Epithelial cell of prostate (primary cell): Measurements from ENCODE around the gene MRPL10.
A peak's percentile ranks its signal among the peaks of the same experiment; 100 is the strongest.

Experiments
- DNase-seq: peaks from one replicate; pipeline ENCODE4 v3.0.0-alpha.2; 2011; ENCODE audit warnings: low read depth, low spot score
- H3K27ac ChIP-seq: fragments of 450-650 bp; 2 replicates; pipeline ENCODE4 v1.5.1; 2017; ENCODE audit warnings: mild to moderate bottlenecking

The MRPL10 gene

DNA sequence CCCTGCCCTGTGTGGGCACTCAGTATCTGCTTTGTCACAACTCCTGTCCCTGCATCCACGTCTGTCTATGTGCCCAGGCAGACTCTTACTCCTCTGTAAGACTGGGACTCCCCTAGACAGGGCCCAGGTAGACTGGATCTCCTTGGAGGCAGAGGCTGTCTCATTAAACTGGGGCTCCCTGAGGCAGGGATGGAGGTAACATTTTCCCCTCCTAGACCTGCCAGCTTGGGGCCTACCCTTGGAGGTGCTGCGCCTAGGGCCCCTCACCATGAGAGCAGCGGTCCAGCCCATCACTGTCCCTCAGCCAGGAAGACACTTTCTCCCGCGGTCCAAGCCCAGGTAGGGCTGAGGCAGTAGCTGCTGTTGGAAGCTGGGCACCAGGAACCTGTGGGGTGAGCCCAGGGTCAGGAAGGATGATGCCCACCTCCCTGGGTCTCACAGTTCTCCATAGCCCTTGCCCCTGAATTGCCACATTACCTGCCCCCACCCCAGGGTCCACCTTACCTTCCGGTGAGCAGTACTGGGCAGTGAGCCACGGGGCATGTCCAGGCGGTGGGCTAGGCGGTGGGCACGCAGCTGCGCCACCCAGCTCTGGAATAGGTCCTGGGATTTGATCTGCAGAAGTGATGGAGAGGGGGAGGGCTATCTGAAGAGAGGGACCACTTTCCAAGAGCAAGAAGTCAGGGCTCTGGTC lies 13.2 kb downstream of the MRPL10 start:
- no peak for DNase-seq
- H3K27ac ChIP-seq, result no peak overlapping the region

- no peak overlapping the region for H3K27ac ChIP-seq
- no peak for DNase-seq
These were observed 14.4 kb downstream of the MRPL10 start for GRCh38 chr17:47816947-47817346.

GRCh38 chr17:47816111-47816735 lies 15.1 kb downstream of the MRPL10 start:
- no peak for DNase-seq
- no peak overlapping the region for H3K27ac ChIP-seq

DNA sequence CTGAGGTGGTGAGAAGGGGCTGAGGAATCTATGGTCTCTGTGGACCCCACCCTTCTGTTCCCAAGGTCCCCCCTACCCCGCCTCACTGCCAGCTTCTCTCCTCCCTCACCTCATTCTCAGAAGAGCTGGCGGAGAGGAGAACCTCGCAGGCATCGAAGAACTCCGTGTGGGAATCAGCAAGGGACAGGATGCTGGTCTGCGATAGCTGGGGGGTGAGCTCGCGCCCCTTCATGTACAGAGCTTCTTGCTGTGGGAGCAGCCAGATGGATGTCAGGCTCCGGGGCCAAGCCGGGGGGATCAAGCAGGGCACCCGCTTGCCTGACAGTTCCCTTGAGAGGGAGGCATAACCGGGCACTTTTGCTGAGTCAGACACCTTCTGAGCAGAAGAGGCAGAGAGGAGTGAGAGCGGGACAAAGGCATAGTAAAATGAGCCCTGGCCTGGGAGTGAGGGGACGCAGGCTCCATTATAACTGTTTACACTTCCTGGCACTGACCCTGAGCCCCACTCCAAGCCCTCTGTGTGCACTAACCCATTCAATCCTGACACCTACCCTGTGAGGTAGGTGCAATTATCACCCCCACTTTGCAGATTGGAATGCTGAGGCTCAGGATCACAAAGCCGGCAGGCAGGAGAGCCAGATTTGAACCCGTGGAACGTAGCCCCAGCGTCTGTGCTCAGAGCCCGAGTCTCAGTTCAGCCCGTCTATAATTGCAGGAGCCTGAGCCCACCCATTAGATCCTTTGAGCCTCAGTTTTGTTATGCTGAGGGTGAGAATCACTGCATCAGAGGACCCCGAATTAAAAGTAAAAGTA lies 16.0 kb downstream of the MRPL10 start:
- no peak for DNase-seq
- H3K27ac ChIP-seq, result no peak overlapping the region

DNA sequence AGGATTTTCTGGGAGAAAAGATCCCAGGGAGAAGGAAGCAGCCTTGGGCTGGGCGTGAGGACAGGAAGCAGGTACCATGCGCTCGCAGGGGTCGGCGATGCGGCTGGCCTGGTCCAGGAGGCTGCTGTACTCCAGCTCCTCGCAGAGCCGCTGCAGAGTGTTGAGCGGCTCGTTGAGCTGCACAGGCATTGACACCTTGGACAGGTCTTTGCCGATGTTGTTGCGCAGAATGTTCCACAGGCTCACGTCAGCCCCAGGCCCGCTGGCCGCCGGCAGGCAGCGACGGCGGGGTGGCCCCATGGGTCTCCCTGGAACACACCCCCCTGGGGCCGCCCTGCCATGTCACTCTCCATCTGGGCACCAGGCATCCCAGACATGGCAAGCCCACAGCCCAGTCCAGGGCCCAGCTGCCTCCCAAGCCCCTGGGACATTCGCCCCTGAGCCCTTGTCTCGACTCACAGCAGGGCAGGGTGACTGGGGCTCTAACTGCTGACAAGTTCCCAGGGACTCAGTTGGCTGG lies 17.8 kb downstream of the MRPL10 start:
- no peak for DNase-seq

GRCh38 chr17:47813077-47813476 lies 18.3 kb downstream of the MRPL10 start:
- DNase-seq, result no peak
- no peak overlapping the region for H3K27ac ChIP-seq

More for the DNA sequence above, 17.8 kb downstream of the MRPL10 start:
- no peak overlapping the region for H3K27ac ChIP-seq

DNA sequence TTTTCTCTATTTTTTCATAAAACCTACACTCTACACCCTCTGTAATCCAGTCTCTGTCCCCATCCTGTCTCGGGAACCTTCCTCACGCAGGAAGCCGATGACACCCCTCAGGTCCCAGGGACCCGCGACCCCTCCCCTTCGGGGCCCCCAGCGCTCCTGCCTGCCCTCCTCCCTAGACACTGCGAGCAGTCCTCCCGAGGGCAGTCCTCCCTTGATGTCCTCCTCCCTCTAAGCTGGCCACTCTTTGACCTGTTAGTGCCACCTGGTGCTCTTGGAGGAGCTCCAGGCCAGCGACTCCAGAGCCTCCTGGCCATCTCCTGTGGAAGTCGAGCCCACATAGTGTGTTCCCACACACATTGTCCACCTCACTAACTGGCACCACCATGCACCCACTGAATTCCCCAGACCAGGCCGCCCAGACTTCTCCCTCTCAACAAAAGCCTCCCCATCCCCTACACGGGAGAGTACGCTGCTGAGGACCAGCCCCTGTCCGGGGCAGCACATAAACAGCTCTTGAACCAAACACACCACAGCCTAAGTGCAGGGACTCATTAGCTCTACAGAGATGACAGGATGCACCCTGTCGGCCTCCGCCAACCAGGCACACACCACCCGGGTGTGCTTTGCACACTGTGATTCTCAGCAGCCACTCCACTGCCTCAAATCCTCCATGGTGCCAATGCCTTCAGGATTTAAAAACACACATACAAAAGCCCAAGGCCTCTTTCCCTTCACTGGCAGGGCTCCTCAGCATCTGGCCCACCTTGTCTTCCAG lies 19.0 kb downstream of the MRPL10 start:
- no peak overlapping the region for H3K27ac ChIP-seq
- DNase-seq, result no peak

DNA sequence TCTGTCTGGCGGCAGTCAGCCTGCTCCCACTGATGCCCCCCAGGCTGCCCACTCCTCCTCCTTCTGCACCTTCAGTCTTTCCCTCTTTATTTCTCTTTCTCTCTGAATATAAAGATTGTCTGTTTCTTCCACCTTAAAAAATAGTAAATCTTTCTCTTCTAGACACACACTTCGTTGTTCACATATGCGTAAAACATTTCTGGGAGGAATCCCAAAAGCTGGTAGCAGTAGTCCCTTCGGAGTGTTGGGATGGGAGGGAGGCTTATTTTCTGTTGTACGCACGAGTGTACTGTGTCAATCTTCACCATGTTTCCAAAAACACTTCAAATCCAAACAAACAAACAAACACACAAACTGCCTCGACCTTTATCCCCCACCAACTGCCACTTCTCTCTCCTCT lies 19.6 kb downstream of the MRPL10 start:
- DNase-seq, result no peak
- H3K27ac ChIP-seq, result no peak overlapping the region

DNA sequence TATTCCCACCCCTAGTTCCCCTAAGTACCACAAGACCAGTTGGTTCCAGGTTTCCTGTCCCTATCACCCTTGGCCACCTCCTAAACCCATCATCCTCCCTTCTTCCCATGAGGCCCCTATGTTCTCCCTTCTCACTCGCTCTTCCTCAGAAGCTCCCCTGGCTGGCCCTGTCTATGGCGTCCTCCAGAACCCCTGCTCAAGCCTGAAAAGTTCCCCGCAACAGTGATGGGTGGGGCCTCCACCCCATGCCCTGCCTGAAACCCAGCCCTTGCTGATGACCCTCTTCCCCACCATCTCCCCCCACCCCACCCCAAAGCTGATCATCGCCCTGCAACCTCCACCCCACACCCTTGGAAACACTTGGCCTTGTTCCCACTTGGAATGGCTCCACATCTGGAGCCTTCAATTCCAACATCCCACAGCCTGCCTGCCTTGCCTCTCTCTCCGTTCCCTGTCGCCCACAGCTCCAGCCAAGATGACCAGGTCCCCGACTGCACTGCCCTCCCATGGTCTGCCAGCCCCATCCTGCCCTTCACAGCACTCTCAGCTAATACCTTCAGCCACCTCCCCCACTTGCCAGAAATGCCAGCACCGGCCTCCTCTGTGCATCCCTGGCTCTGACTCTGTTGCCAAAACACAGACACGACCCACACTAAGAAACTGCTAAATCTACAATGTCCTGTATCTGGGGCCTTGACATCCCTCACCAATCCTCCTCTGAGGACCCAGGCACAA lies 20.3 kb downstream of the MRPL10 start:
- peak overlapping the region; percentile 54 for H3K27ac ChIP-seq
- no peak for DNase-seq

- peak overlapping the region; percentile 54 for H3K27ac ChIP-seq
These were observed 21.0 kb downstream of the MRPL10 start for GRCh38 chr17:47810200-47810821.

DNA sequence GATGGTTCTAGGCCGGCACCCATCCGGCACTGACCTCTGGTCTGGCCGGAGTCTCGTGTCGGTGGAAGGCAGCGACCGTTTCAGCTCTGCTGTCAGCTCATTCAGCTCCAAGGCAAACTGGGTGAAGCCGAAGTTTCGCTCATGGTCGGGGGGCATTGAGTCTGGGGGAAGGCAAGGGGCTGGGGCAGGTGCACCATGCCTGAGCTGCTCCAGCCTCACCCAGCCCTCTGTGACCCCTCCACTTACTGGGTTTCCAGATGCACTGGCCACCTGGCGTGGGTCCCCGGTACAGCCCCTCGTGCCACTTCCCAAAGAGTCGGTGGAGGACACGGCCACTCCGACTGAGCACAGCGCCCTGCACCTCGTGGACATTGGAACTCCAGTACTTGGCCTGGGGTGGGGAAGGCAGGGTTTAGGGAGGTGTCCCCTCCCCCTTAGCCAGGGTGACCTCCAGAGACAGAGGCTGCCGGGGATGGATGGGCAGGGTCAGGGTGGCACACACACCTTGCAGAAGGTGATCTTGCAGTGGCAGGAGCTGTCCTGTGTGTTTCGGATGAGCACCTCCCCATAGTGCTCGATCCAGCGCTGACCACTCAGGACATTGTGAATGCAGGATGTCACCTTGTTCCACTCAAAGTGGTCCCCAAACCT lies 22.4 kb downstream of the MRPL10 start:
- H3K27ac ChIP-seq, result no peak overlapping the region
- no peak for DNase-seq

More at GRCh38 chr17:47810200-47810821, 21.0 kb downstream of the MRPL10 start:
- DNase-seq, result peak; percentile 83

DNA sequence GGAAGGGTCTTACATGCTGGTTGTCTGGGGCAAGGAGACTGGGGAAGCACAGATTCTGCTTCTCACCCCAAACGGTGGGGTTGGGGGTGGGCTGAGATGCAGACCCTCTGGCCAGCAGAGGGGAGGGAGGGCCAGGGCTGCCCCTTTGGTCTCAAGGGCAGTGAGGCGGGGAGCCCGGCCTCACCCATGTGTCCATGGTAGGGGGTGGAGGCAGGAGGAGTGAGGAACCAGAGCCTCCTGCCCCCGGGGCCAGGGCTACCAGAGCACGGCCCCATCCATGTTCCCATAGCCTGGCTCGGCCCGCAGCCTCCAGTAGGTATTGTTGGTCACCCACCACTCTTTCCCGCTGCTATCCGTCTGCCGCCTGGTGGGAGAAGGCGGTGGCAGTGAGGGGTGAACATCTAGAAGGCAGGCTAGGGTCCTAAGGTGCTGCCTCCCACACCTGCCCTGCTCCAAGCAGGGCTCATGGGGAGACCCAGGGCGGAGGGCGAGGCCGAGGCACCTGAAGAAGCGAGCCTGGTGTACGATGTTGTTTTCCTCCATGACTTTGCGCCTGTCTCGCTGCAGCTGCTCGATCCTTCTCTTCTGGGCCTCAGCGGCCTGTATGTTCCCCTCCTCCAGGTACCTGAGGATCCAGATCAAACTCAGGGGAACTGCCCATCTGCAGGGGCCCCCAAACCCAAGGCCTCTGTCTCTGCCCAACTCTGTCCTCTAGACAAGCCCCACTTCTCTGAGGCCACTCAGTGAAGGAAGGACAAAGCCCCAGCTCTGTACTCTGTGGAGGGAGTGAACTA lies 23.1 kb downstream of the MRPL10 start:
- no peak overlapping the region for H3K27ac ChIP-seq
- DNase-seq, result no peak

DNA sequence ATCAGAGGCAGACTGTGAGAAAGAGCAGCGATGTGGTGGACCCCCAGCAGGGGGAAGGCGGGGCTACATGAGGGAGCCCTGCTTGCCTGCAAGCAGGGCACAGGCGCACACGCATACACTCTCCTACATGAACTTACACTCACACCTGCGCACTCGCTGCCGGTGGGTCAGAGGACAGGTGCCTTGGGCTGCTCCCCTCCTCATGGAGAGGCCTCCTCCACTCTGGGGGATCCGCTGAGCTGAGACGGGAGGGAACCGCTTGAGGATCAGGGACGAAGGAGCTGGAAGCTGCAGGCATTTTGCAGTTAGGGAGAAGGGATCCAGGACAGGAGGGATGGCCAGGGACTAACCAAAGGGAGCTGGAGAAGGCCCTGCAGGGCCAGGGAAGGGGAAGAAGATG lies 23.9 kb downstream of the MRPL10 start:
- no peak overlapping the region for H3K27ac ChIP-seq
- no peak for DNase-seq

GRCh38 chr17:47806913-47807255 lies 24.5 kb downstream of the MRPL10 start:
- no peak overlapping the region for H3K27ac ChIP-seq
- DNase-seq, result no peak

DNA sequence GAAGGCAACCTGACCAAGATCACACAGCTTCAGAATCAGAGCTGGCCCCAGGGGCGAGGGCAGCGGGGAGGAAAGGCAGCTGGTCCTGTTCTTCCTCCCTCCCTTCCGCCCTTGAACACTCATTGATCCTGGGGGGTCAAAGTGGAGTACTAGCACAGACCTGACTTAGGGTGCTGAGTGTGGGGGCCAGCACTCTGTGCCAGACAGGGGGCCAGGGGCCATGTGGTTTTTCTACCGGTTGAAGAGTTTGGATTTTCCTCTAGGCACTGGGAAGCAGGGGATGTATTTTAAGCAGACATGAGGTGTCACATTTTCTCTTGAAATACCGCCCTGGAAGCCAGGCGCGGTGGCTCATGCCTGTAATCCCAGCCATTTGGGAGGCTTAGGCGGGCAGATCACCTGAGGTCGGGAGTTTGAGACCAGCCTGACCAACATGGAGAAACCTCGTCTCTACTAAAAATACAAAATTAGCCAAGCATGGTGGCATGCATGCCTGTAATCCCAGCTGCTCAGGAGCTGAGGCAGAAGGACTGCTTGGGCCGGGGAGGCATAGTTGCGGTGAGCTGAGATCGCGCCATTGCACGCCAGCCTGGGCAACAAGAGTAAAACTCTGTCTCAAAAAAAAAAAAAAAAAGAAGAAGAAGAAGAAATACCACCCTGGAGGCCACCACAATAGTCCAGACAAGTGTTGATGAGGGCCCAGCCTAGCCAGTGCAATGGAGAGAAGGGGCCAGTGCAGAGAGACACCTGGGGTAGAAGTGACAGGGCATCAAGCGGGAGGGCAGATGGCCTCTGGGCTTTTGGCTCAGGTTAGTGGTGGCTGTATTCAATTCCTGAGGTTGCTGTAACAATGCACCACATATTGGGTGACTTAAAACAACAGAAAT lies 25.1 kb downstream of the MRPL10 start:
- DNase-seq, result no peak
- no peak overlapping the region for H3K27ac ChIP-seq

DNA sequence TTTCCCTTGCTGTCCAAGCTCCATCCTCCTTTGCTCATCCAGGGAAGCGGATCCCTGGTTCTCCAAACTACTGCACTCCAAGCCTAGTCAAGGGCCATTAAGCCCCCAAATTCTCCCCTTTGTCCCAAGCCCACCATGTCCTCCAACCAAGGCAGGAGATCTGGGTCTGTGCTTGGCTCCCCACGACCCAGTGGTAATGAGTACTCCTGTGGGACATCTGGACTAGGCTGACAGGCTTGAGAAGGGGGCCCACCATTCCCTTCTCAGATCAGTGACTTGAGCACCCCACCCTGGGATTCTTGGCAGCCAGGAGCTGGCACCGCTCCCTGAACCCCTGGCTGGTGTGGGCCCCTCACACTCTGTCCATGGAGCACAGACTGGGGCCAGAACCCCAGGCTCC lies 26.9 kb downstream of the MRPL10 start:
- DNase-seq, result no peak
- H3K27ac ChIP-seq, result no peak overlapping the region

GRCh38 chr17:47803751-47804150 lies 27.6 kb downstream of the MRPL10 start:
- DNase-seq, result no peak
- H3K27ac ChIP-seq, result no peak overlapping the region
